GM21619 (cell line): ENCODE measurements around the gene DBT.
"Not testable (repeated sequence)": the region's sequence is repeated elsewhere in the genome, so short reads cannot be mapped to it uniquely, and the experiment has no call there.

ENCODE experiments used
- ATAC-seq: cut with Tn5 transposase; IDR thresholded peaks from one replicate; pipeline ENCODE4 v1.9.1; 2021; ENCODE audit not compliant: unreplicated experiment

DBT gene

DNA sequence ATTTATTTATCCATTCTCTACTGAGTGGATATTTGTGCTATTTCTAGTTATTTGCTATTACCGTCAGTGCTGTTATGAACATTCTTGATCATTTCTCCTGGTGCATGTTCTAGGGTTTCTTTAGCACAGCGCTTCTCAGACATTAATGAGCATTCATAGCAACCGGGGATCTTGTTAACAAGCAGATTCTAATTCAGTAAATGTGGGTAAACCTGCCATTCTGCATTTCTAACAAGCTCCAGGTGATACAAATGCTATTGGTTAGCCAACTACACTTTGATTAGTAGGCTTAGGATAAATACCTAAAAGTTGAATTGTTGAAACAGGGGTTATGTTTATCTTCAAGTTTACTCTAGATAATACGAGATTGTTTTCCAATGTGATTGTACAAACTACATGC is 3.3 kb upstream of the DBT start:
- no peak for ATAC-seq

DNA sequence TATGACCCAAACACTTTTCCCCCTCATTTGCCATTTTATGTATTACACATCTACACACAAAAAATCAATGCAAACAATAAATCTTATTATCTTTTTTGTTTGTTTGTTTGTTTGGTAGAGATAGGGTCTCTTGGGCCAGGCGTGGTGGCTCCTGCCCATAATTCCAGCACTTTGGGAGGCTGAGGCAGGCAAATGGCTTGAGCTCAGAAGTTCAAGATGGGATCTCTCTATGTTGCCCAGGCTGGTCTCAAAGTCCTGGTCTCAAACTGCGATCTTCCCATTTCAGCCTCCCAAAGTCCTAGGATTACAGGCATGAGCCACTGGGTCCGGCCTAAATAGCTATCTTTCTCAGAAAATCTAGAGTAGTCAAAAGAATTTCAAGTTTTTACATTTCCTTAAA is 1.2 kb upstream of the DBT start:
- no peak for ATAC-seq

DNA sequence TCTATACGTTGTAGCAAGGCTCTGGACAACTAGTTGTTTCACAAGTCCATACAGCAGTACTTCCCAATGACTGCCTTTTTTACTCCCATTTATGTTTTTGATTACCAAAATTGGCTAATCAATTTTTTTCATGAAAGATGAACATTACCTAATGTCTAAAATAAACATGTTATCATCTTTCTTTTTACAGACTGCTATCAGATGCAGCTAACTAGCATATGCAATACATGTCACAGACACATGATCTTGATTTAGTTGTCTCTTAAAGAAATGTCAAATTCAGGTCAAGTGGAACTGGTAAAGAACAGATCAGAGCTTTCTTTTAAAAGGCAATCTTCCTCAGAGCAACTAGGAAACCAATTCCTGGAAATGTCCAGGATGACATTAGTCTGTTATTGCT is 630 bp upstream of the DBT start:
- no peak for ATAC-seq

DNA sequence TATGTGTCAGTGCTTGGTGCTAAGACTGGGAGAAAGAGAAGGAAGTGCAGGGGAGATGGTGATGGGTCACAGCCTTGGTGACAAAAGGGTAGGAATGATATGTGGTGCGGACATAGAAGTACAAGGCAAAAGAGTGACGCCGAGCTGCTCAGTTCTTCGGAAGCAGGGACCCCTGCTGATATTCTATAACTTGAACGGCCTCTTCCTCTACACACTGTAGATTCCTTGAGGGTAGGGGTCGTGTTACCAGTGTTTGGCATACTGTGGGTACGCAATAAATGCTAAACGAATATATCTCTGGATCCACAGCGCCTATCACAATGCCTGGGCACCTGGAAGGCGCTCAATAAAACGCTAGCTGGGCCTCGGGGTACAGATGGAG is 488 bp downstream of the DBT start:
- ATAC-seq: no peak

DNA sequence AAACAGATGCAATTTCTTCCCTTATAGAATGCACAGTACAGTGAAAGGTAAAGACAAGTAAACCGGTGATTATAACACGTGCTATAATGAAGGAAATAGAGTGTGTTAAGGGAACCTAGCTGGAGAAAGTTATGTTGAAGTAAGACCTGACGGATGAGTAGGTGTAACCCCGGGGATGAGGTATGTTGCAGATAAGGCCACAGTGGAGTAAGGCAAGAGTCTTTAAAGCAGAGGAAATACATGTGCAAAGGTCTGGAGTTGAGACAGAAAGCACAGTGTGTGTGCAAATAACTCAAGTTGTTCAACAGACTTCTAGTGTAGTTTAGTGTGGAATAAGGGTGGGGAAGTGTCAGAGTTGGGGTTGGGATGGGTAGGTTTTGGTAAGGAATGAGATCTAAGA is 2.9 kb downstream of the DBT start:
- ATAC-seq: no peak

DNA sequence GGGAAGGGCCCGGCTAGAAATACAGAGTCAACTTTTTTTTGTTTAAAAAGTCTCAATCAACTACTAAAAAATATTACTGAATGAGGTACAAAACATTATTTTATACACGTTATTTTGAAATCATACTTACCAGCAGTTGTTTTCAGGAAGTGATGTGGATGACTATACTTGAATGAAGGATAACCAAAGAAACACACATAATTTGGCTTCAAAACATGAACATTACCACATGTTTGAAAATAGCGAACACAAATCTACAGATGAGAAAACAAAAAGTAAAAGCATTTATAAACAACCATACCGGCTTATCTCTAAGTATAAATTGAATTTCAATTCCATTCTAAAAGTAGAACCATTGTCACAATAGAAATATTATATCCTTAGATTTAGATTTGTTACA is 9.0 kb downstream of the DBT start:
- ATAC-seq: no peak

DNA sequence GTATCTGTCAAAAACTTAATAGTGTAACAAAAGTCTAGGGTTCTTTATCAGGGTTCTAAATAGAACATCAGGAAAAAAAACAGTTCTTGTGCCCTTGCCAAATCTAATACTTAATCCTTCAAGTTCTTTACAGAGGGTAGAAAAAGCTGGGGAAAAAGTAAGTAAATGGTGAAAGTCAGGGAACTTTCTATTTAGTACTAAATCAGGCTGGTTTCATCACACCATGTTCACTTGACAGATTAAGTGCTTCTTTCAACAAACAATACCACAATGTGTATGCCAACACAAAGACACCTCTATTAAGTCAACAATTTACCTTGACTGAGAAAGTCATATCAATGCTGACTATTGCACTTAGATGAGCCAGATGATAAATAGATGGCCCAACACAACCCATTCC is 9.7 kb downstream of the DBT start:
- ATAC-seq: no peak

DNA sequence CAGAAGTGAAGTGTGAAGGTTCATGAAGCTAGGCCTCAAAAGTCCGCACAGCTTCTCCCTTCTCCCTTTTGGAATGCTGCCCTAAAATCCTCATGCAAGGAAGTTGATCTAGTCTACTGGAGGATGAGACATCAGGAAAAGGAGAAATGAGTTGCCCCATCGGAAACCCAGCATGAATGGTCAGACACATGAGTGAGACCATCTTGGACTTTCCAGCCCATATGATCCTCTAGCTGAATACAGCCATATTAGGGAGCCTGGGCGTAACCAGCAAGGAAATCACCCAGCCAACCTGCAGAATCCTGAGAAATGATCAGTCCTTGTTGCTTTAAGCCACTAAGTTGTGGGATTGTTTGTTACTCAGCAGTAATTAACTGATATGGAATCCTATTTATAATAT is 12.5 kb downstream of the DBT start:
- no peak for ATAC-seq

DNA sequence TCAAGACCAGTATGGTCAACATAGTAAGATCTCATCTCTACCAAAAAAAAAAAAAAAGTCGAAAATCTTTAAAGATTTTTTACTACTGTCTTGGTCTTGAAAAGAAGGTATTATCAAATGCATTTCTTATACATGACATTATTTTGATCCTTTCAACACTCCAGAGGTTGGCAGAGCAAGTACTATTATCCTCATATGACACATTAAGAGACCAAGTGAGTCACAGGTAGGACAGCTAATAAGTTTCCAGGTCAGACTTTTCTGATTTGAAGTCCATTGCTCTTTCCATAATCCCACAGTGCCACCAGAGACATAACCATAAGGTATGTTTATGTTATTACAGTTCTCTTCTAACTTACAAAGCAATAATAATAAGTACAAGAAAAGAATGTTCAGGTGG is 15.2 kb downstream of the DBT start:
- no peak for ATAC-seq

DNA sequence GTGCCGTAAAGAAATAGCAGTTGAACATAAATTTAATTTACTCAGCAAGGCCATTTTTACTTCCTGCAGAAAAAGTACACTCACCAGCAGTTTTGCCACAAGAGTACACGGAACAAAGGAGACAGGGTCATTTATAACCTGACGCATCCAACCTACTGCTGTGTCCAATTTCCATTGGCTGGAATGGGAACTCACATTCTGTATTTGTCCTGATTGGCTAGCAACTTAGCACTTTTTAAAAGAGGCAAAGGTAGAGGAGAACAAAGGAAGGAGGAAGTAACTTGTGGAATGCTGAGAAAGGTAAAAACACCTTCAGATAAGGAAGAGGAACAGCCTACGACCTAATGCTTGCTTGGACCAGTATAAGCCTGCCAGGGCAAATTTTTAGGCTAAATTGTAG is 16.1 kb downstream of the DBT start:
- not testable (repeated sequence) for ATAC-seq

DNA sequence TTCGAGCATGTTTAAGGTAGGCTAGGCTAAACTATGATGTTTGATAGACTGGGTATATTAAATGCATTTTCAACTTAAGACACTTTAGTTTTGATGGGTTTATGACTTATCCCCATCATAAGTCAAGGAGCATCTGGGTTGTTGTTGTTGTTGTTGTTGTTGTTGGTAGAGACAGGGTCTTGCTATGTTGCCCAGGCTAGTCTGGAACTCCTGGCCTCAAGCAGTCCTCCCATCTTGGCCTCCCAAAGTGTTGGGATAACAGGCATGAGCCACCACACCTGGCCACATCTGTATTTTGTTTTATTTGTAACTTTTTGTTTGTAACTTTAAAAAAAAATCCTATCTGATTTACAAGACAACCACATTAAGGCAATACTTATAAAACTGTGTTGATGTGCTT is 17.5 kb downstream of the DBT start:
- ATAC-seq: no peak

DNA sequence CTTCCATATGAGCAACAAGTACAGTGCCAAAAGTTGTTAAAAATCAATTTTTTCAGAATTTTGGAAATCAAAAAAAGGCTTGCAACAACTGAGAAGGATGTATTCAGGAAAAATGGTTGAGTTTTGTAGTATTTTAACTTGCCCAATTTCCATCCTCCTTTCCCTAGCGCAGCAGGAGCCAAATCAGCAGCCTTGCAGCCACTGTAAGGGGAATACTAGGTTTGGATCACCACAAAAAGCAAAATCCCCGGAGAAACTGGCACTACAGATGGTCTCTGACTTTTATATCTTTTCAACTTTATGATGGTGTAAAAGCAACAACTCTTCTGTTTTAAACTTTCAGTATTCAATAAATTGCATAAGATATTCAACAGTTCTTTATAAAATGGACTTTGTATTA is 17.9 kb downstream of the DBT start:
- no peak for ATAC-seq

DNA sequence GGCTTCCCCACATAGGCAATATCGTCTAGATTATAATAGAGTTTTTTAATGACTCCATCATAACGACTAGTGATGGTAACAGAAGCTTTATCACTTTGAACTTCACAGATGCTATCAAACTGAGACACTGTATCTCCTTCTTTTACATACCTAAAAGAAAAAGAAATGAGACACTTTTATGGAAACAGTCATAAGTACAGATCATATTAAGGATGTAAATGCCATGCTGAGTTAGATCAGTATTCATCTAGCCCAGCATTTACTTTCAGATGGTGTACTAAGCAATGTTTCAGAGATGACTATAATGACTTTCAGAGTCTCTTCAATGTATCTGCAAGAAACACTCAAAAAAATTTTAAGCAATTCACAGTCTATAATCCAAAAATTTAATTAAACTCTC is 18.9 kb downstream of the DBT start:
- ATAC-seq: no peak

DNA sequence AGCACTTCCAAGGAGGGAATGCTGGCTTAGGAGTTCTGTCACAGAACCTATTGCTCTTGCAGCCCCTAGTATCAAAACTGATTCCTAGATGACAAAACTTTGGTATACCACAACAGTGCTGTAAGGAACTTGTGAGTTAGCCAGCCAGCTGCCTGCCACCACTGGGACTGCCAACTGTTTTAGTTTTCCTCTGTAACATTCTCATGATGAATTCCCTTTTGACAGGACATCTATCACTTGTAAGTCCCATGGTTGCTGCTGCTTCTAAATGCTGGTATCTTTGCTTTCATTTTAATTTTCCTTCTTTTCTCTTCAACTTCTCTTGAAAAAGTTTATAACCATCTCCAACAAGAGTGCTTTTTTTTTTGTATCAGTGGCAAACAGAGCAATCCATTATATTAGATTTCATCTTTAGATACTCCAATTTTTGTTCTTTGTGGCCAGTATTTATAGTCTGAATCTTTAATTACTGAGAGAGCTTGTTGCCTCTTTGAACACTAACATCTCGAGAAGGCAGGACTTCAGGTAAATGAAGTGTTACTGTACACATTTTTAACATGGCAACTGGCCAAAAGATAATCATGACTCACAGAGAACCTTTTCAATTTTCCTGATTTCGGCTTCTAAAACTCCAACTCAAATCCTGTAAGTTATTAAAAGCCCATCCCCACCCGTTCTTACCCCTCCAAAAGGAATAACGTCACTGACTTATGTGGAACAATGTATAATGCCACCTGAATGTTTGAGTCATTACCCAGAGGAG is 19.8 kb downstream of the DBT start:
- no peak for ATAC-seq

DNA sequence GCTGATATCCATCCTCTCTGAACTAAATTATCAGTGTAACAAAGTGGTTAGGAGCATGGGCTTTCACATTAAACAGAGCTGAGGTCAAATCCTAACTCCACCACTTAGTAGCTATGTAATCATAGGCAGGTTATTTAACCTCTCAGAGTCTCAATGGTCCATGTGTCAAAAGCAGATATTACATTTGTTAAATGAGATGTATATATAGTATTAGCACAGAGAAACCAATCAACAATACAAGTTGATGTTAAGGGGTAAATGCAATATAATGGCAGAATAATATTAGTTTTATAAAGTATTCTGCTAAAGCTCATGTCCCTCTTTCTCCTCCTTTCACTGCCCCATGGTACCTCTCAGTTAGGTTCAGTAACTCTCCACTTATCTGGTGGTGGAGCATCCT is 27.2 kb downstream of the DBT start:
- no peak for ATAC-seq

DNA sequence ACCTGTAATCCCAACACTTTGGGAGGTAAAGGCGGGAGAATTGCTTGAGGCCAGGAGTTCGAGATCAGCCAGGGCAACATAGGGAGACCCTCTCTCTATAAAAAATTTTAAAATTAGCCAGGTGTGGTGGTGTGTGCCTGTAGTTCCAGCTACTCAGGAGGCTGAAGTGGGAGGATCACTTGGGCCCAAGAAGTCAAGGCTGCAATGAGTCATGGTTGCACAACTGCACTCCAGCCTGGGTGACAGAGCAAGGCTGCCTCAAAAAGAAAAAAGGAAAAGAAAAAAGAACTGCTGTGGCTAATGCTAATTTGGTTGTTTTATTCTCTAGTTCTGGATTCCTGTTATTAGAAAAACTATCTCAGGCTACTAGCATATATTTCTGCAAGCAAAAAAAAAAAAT is 29.8 kb downstream of the DBT start:
- no peak for ATAC-seq

DNA sequence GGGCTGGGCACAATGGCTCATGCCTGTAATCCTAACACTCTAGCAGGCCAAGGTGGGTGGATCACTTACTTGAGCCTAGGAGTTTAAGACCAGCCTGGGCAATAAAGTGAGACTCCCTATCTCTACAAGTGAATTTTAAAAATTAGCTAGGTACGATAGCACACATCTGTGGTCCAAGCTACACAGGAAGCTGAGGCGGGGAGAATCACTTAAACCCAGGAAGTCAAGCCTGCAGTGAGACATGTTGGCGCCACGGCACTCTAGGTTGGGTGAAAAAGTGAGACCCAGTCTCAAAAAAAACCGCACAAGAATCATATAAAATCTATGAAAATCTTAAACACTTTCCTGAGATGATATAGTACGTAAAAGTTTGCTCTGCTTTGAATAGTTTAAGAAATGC is 30.2 kb downstream of the DBT start:
- no peak for ATAC-seq

DNA sequence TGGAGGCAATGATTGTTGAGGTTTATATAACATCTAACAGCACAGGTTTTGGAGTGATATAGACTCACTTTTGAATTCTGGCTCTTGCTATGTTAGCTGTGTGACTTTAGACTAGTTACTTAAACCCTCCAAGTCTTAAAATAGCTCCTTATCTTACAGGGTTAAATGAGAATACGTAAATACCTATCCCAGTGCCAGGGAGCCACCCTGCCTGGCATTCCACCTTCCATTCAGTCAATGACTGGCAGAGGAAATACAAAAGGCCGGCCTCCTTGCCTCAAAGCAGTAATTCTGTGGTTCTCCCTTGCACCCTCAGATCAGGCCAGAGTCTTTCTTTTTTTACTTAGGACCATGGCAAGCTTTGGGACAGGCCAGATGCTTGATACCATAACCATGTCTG is 31.8 kb downstream of the DBT start:
- ATAC-seq: no peak

DNA sequence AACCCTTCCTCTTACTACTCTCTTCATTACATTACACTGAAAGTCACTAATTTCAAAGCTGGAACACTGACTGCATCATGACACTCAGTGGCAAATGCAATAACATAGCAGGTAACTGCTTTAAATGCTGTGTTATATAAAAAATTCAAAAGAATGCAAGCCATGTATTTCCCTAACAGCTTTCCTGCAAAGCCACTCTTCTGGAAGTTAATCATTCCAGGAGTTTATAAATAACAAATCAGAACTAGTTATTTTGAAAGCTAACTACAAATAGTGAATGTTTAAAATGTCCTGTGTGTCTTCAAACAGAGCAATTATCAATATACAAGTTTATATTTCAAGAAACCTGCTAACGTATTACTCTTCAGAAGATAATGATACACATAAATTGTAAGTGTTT is 34.5 kb downstream of the DBT start:
- no peak for ATAC-seq

DNA sequence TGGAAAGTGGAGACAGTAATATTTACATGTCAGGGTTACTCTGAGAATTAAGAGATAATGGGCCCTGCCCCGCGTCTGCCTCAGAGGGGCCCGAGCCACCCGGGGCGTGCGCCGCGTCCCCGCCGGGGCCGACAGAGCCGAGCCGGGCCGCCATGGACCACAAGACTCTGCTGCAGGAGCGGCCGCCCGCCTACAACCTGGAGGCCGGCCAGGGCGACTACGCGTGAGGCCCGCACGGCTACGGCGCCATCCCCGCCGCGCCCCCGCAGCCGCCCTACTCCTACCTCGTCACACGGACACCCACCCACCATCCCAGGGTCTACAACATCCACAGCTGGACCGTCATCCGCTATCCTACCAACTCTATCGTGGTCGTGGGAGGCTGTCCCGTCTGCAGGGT is 36.5 kb downstream of the DBT start:
- no peak for ATAC-seq

DNA sequence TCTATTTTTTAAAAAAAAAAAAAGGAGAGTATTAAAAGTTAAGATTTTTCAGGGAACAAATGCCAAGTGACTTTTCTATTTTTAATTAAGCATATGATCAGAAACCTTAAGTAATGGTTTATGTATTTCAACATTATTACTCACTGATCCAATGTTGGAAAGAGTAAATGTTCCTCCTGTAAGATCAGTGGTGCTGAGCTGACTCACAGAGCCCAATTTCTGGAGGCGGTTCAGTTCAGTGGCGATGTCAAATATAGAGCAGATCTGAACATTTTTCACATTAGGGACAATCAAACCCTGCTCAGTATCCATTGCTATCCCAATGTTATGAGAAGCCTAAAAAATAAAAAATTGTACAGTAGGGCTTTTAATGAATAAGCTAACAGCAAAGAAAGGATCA is 43.3 kb downstream of the DBT start:
- no peak for ATAC-seq

DNA sequence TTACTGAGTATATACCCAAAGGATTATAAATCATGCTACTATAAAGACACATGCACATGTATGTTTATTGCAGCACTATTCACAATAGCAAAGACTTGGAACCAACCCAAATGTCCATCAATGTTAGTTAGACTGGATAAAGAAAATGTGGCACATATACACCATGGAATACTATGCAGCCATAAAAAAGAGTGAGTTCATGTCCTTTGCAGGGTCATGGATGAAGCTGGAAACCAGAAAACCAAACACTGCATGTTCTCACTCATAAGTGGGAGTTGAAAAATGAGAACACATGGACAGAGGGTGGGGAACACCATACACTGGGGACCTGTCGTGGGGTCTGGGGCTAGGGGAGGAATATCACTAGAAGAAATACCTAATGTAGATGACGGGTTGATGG is 44.0 kb downstream of the DBT start:
- not testable (repeated sequence) for ATAC-seq

DNA sequence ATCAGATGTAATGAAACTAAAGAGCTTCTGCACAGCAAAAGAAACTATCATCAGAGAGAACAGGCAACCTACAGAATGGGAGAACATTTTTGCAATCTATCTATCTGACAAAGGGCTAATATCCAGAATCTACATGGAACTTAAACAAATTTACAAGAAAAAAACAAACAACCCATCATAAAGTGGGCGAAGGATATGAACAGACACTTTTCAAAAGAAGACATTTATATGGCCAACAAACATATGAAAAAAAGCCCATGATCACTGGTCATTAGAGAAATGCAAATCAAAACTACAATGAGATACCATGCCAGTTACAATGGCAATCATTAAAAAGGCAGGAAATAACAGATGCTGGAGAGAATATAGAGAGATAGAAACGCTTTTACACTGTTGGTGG is 44.5 kb downstream of the DBT start:
- ATAC-seq: not testable (repeated sequence)

DNA sequence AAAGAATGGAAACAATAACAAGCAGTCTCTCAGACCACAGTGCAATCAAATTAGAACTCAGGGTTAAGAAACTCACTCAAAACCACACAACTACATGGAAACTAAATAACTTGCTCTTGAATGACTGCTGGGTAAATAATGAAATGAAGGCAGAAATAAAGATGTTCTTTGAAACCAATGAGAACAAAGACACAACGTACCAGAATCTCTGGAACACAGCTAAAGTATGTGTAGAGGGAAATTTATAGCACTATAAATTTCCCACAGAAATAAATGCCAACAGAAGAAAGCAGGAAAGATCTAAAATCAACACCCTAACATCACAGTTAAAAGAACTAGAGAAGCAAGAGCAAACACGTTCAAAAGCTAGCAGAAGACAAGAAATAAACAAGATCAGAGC is 46.9 kb downstream of the DBT start:
- not testable (repeated sequence) for ATAC-seq
